WTC11 (cell line): ENCODE results near the gene BUD13. TPM values are rescaled to one million over a fixed set of nuclear protein-coding genes. Genes with fewer than 3 reads are reported as not detected.

Source experiments
- ATAC-seq: fragments of 200-7000 bp; cut with Tn5 transposase; 2 replicates; pipeline ENCODE4 v1.10.0; 2021; ENCODE audit warnings: mild to moderate bottlenecking, moderate library complexity
- CTCF ChIA-PET: fragments of 300-600 bp; sonication (Branson Sonifier 250); formaldehyde crosslinking; loops from one replicate; lab custom pipeline; 2021; ENCODE audit warnings: antibody characterized with exemption; lab: Charles Lee
- POLR2A ChIA-PET: fragments of 350-600 bp; sonication (Branson Sonifier 250); formaldehyde crosslinking; loops from one replicate; lab custom pipeline; 2021; ENCODE audit warnings: antibody characterized with exemption; lab: Charles Lee
- DNase-seq: peaks from one replicate; pipeline ENCODE4 v3.0.0; 2021; ENCODE audit warnings: low spot score
- H3K27ac Mint-ChIP-seq: 2 replicates; pipeline ENCODE4 v1.8.0; 2021; ENCODE audit warnings: mixed read lengths
- H3K27me3 Mint-ChIP-seq: 2 replicates; pipeline ENCODE4 v1.8.0; 2021; ENCODE audit warnings: low read depth, mild to moderate bottlenecking, moderate library complexity, mixed read lengths
- H3K36me3 Mint-ChIP-seq: 2 replicates; pipeline ENCODE4 v1.8.0; 2021; ENCODE audit warnings: mixed read lengths
- H3K4me1 Mint-ChIP-seq: 2 replicates; pipeline ENCODE4 v1.8.0; 2022; ENCODE audit warnings: mixed read lengths
- H3K4me3 Mint-ChIP-seq: 2 replicates; pipeline ENCODE4 v1.8.0; 2021; ENCODE audit warnings: mild to moderate bottlenecking, moderate library complexity, mixed read lengths
- H3K9me3 Mint-ChIP-seq: 2 replicates; pipeline ENCODE4 v1.8.0; 2021; ENCODE audit warnings: mixed read lengths
- ATF3 ChIP-seq: sonication (generic); formaldehyde crosslinking; conservative IDR thresholded peaks from 2 replicates; pipeline ENCODE4 v1.8.1; 2022; ENCODE audit warnings: mild to moderate bottlenecking, missing genetic modification reagents
- ATF6 ChIP-seq: sonication (generic); formaldehyde crosslinking; IDR thresholded peaks from 2 replicates; pipeline ENCODE4 v1.8.1; 2023; ENCODE audit warnings: mild to moderate bottlenecking, missing genetic modification reagents
- CDX4 ChIP-seq: fragments of 250-450 bp; sonication (Bioruptor Pico); IDR thresholded peaks from 2 replicates; pipeline ENCODE4 v1.9.0; 2021; ENCODE audit warnings: moderate library complexity, mild to moderate bottlenecking, inconsistent platforms, borderline replicate concordance
- CTCF ChIP-seq: fragments of 200-600 bp; IDR thresholded peaks from 2 replicates; pipeline ENCODE4 v1.8.0; 2022; ENCODE audit warnings: antibody characterized with exemption
- ETV6 ChIP-seq: sonication (generic); formaldehyde crosslinking; IDR thresholded peaks from 2 replicates; pipeline ENCODE4 v1.8.1; 2022; ENCODE audit warnings: mild to moderate bottlenecking, missing genetic modification reagents
- HMGXB4 ChIP-seq: sonication (generic); formaldehyde crosslinking; IDR thresholded peaks from 2 replicates; pipeline ENCODE4 v1.8.1; 2023; ENCODE audit warnings: mild to moderate bottlenecking, moderate library complexity, missing genetic modification reagents
- JUN ChIP-seq: sonication (generic); formaldehyde crosslinking; IDR thresholded peaks from 2 replicates; pipeline ENCODE4 v1.8.0; 2023; ENCODE audit warnings: mild to moderate bottlenecking, missing genetic modification reagents
- KAT7 ChIP-seq: sonication (generic); formaldehyde crosslinking; IDR thresholded peaks from 2 replicates; pipeline ENCODE4 v1.8.1; 2023; ENCODE audit warnings: missing genetic modification reagents, mild to moderate bottlenecking, borderline replicate concordance
- NFYB ChIP-seq: sonication (generic); formaldehyde crosslinking; conservative IDR thresholded peaks from 2 replicates; pipeline ENCODE4 v1.8.0; 2022; ENCODE audit warnings: low read depth, missing genetic modification reagents
- PRRX2 ChIP-seq: fragments of 250-450 bp; sonication (Bioruptor Pico); IDR thresholded peaks from 2 replicates; pipeline ENCODE4 v1.8.0; 2021; ENCODE audit warnings: mild to moderate bottlenecking
- SOX15 ChIP-seq: fragments of 250-450 bp; sonication (Bioruptor Pico); IDR thresholded peaks from 2 replicates; pipeline ENCODE4 v1.9.0; 2021; ENCODE audit warnings: mild to moderate bottlenecking
- STAT6 ChIP-seq: sonication (generic); formaldehyde crosslinking; conservative IDR thresholded peaks from 2 replicates; pipeline ENCODE4 v1.8.1; 2023; ENCODE audit warnings: mild to moderate bottlenecking, low read depth, missing genetic modification reagents, moderate library complexity
- ZBTB21 ChIP-seq: sonication (generic); formaldehyde crosslinking; IDR thresholded peaks from 2 replicates; pipeline ENCODE4 v1.8.1; 2023; ENCODE audit warnings: mild to moderate bottlenecking, missing genetic modification reagents, borderline replicate concordance
- ZMAT4 ChIP-seq: fragments of 250-450 bp; sonication (Bioruptor Pico); IDR thresholded peaks from 2 replicates; pipeline ENCODE4 v1.9.0; 2021; ENCODE audit warnings: mild to moderate bottlenecking
- ZNF219 ChIP-seq: sonication (generic); formaldehyde crosslinking; IDR thresholded peaks from 2 replicates; pipeline ENCODE4 v1.8.0; 2023; ENCODE audit warnings: missing genetic modification reagents, mild to moderate bottlenecking, borderline replicate concordance
- ZNF281 ChIP-seq: sonication (generic); formaldehyde crosslinking; IDR thresholded peaks from 2 replicates; pipeline ENCODE4 v1.8.0; 2023; ENCODE audit warnings: mild to moderate bottlenecking, missing genetic modification reagents
- ZSCAN18 ChIP-seq: fragments of 250-450 bp; sonication (Bioruptor Pico); IDR thresholded peaks from 2 replicates; pipeline ENCODE4 v2.1.2; 2022; ENCODE audit warnings: mild to moderate bottlenecking, moderate library complexity
- total RNA-seq: library from RNA; stranded (reverse); gene quantifications from 3 replicates; pipeline ENCODE4 v1.2.3, GENCODE V29; 2021

Gene BUD13
- total RNA-seq, 1 experiment from 2014 or later, result 20.7 TPM

GRCh38 chr11:116732271-116733042, 40.3 kb downstream of the BUD13 start:
- ChIA-PET POLR2A (no interaction called here), CTCF (interaction anchor here (0.6 to 4.6 kb wide), 52 partner anchors 10 to 848 kb away, joined by 3 to 91 read pairs (median 4); partner anchors contain the start of genes APOA5 and ZPR1)
- H3K27me3 Mint-ChIP-seq, result no peaks in the 10 kb centered on the region
- no peaks in the 10 kb centered on the region for H3K9me3 Mint-ChIP-seq
- peak; percentile 85 for DNase-seq
- peak overlapping the region; percentile 64 for H3K4me3 Mint-ChIP-seq
- H3K36me3 Mint-ChIP-seq, result no peaks in the 10 kb centered on the region
- ATAC-seq, result peak; percentile 88
- peak overlapping the region; percentile 50; the same call in 1 of the 2 replicates for H3K27ac Mint-ChIP-seq
- H3K4me1 Mint-ChIP-seq, result peaks cover 36% of the 10 kb centered on the region
- TF ChIP-seq ETV6 (CRISPR knock-in tag) (peak; percentile 77), CTCF (peak; percentile 85), SOX15 (CRISPR knock-in tag) (no peak)
- TF ChIP-seq, all 79 proteins: peak for 2

GRCh38 chr11:116731821-116732220, 41.0 kb downstream of the BUD13 start:
- no peak for DNase-seq
- TF ChIP-seq ZBTB21 (no peak), HMGXB4 (CRISPR knock-in tag) (no peak), ATF6 (no peak), KAT7 (CRISPR knock-in tag) (no peak), ZMAT4 (CRISPR knock-in tag) (no peak), JUN (CRISPR knock-in tag) (no peak), PRRX2 (CRISPR knock-in tag) (no peak), ATF3 (CRISPR knock-in tag) (no peak), ZNF219 (CRISPR knock-in tag) (no peak), ZNF281 (CRISPR knock-in tag) (no peak), CDX4 (no peak), STAT6 (CRISPR knock-in tag) (0 out of 2 replicates have a peak, but pooled peaks have one; percentile 38), NFYB (CRISPR knock-in tag) (0 out of 2 replicates have a peak, but pooled peaks have one; percentile 3), ZSCAN18 (no peak)
- CTCF ChIA-PET, result interaction anchor here (0.5 to 4.6 kb wide), 47 partner anchors 9 to 849 kb away, joined by 3 to 91 read pairs (median 5); partner anchors contain the start of genes APOA5 and ZPR1
- no peaks in the 10 kb centered on the region for H3K9me3 Mint-ChIP-seq
- no peaks in the 10 kb centered on the region for H3K27me3 Mint-ChIP-seq
- POLR2A ChIA-PET, result no interaction called here
- no peak overlapping the region for H3K27ac Mint-ChIP-seq
- H3K36me3 Mint-ChIP-seq, result no peaks in the 10 kb centered on the region
- H3K4me1 Mint-ChIP-seq, result peaks cover 36% of the 10 kb centered on the region
- no peak overlapping the region for H3K4me3 Mint-ChIP-seq
- no peak for ATAC-seq
